MCF 10A (cell line): ENCODE data around the gene IMMP2L. TPM values are rescaled to one million over a fixed set of nuclear protein-coding genes. Genes with fewer than 3 reads are reported as not detected.

Source experiments
- BruUV-seq: library from RNA; stranded (reverse); fragments of 400-500 nt; replicated peaks from 2 replicates; lab custom pipeline; 2021; lab: Mats Ljungman, UMichigan
- CTCF ChIA-PET: fragments of 300-600 bp; sonication (Branson Sonifier 250); formaldehyde crosslinking; extraction: SDS; loops from one replicate; lab custom pipeline; 2021; ENCODE audit warnings: antibody characterized with exemption, inconsistent platforms; lab: Yijun Ruan, JAX
- POLR2A ChIA-PET: fragments of 300-600, 350-650 bp; sonication (Branson Sonifier 250); formaldehyde crosslinking; extraction: SDS; loops from one replicate; lab custom pipeline; 2020; ENCODE audit warnings: antibody characterized with exemption, inconsistent platforms; lab: Yijun Ruan, JAX
- DNase-seq: peaks from one replicate; pipeline ENCODE4 v3.0.0-alpha.2; 2018; ENCODE audit not compliant: unreplicated experiment
- H3K27ac Mint-ChIP-seq: one replicate; pipeline ENCODE4 v1.8.0; 2022; ENCODE audit warnings: mild to moderate bottlenecking, low read depth, mixed read lengths; ENCODE audit not compliant: unreplicated experiment
- H3K27me3 Mint-ChIP-seq: one replicate; pipeline ENCODE4 v1.8.0; 2022; ENCODE audit warnings: mixed read lengths; ENCODE audit not compliant: insufficient read depth, unreplicated experiment
- H3K36me3 Mint-ChIP-seq: one replicate; pipeline ENCODE4 v1.8.0; 2022; ENCODE audit warnings: mild to moderate bottlenecking, moderate library complexity, mixed read lengths; ENCODE audit not compliant: insufficient read depth, unreplicated experiment
- H3K4me1 Mint-ChIP-seq: one replicate; pipeline ENCODE4 v1.8.0; 2022; ENCODE audit warnings: mixed read lengths; ENCODE audit not compliant: insufficient read depth, unreplicated experiment
- H3K4me3 Mint-ChIP-seq: one replicate; pipeline ENCODE4 v1.8.0; 2022; ENCODE audit warnings: mild to moderate bottlenecking, moderate library complexity, mixed read lengths; ENCODE audit not compliant: unreplicated experiment
- H3K9me3 Mint-ChIP-seq: one replicate; pipeline ENCODE4 v1.8.0; 2022; ENCODE audit warnings: mixed read lengths; ENCODE audit not compliant: unreplicated experiment
- intact Hi-C: fragments of 100-400 bp; cut with micrococcal nuclease; formaldehyde crosslinking; loops from 2 replicates; pipeline ENCODE4 v1.14.1; 2022
- total RNA-seq: library from RNA; stranded (reverse); gene quantifications from 2 replicates; pipeline ENCODE4 v1.2.3, GENCODE V29; 2022
- TF ChIP-seq, protein P1 (sequence below): fragments of 200-600 bp; IDR thresholded peaks from one replicate; pipeline ENCODE4 v1.8.0; 2022; ENCODE audit warnings: antibody characterized with exemption, mild to moderate bottlenecking; ENCODE audit not compliant: unreplicated experiment

Gene IMMP2L
- total RNA-seq, 1 experiment from 2014 or later, result 23.7 TPM

DNA sequence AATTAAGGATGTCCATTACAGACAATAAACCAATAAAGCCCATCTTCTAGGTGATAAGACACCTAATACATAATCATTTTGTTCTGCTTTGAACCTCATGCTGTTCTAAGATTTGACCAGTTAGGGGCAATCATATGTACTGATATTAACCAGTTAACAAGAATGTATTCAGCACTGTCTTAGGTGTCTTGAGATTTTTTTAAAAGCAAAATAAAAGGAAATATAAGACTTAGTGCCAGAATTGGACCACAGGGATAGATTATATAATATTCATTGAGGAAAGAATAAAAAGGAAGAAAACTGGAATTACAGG, 32.0 kb downstream of the IMMP2L start:
- CTCF ChIA-PET, result no interaction called here
- POLR2A ChIA-PET, result no interaction called here
- H3K4me3 Mint-ChIP-seq, result no peak overlapping the region

GRCh38 chr7:111529507-111530355, 32.6 kb downstream of the IMMP2L start:
- no TSS peak for BruUV-seq

More for the DNA sequence above, 32.0 kb downstream of the IMMP2L start:
- Mint-ChIP-seq H3K27ac (no peak overlapping the region), H3K9me3 (no peaks in the 10 kb centered on the region), H3K4me1 (peaks cover 17% of the 10 kb centered on the region), H3K36me3 (no peaks in the 10 kb centered on the region), H3K27me3 (no peaks in the 10 kb centered on the region)
- no TSS peak for BruUV-seq
- intact Hi-C loops, result no loop called here
- no peak for DNase-seq
- TF ChIP-seq, protein P1, sequence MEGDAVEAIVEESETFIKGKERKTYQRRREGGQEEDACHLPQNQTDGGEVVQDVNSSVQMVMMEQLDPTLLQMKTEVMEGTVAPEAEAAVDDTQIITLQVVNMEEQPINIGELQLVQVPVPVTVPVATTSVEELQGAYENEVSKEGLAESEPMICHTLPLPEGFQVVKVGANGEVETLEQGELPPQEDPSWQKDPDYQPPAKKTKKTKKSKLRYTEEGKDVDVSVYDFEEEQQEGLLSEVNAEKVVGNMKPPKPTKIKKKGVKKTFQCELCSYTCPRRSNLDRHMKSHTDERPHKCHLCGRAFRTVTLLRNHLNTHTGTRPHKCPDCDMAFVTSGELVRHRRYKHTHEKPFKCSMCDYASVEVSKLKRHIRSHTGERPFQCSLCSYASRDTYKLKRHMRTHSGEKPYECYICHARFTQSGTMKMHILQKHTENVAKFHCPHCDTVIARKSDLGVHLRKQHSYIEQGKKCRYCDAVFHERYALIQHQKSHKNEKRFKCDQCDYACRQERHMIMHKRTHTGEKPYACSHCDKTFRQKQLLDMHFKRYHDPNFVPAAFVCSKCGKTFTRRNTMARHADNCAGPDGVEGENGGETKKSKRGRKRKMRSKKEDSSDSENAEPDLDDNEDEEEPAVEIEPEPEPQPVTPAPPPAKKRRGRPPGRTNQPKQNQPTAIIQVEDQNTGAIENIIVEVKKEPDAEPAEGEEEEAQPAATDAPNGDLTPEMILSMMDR, result no peak

DNA sequence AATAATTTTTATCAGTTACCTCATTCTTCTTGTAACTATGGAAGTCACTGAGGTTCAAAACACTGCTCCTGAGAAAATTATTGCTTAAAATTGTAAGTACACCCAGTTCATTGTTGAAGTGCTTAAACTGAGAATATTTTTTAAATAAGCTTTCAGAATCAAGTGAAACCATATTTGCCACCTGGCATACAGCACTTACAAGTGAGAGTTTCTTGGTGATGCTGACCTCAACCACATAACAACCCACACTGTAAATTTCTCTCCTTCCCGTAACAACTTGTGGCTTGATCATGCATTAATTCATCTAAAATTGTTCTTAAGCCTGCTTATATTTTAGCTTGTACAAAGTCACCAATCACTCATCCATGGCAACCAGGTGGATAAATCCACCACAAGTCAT, 34.0 kb downstream of the IMMP2L start:
- CTCF ChIA-PET, result interaction anchor here (0.6 kb wide), 1 partner anchor 194 kb away, joined by 3 read pairs; no protein-coding TSS in a partner anchor
- no peak overlapping the region for H3K27ac Mint-ChIP-seq
- no peak for DNase-seq
- intact Hi-C loops, result no loop called here
- H3K27me3 Mint-ChIP-seq, result no peaks in the 10 kb centered on the region
- POLR2A ChIA-PET, result interaction anchor here (0.7 kb wide), 1 partner anchor 1764 kb away, joined by 3 read pairs; no protein-coding TSS in a partner anchor
- H3K4me3 Mint-ChIP-seq, result no peak overlapping the region
- BruUV-seq, result no TSS peak
- no peaks in the 10 kb centered on the region for H3K9me3 Mint-ChIP-seq
- peaks cover 17% of the 10 kb centered on the region for H3K4me1 Mint-ChIP-seq
- TF ChIP-seq, protein P1, result no peak
- H3K36me3 Mint-ChIP-seq, result no peaks in the 10 kb centered on the region

More at GRCh38 chr7:111529507-111530355, 32.6 kb downstream of the IMMP2L start:
- no peaks in the 10 kb centered on the region for H3K36me3 Mint-ChIP-seq
- no peaks in the 10 kb centered on the region for H3K9me3 Mint-ChIP-seq
- no peak overlapping the region for H3K27ac Mint-ChIP-seq
- DNase-seq, result peak; percentile 39
- POLR2A ChIA-PET, result no interaction called here
- H3K4me1 Mint-ChIP-seq, result peaks cover 17% of the 10 kb centered on the region
- H3K27me3 Mint-ChIP-seq, result no peaks in the 10 kb centered on the region
- intact Hi-C loops, result no loop called here
- CTCF ChIA-PET, result no interaction called here
- no peak overlapping the region for H3K4me3 Mint-ChIP-seq
- TF ChIP-seq, protein P1, result no peak

GRCh38 chr7:111527545-111527944, 34.7 kb downstream of the IMMP2L start:
- no peak overlapping the region for H3K4me3 Mint-ChIP-seq
- POLR2A ChIA-PET, result interaction anchor here (0.6 kb wide), 1 partner anchor 1142 kb away, joined by 3 read pairs; no protein-coding TSS in a partner anchor
- CTCF ChIA-PET, result no interaction called here
- DNase-seq, result no peak
- BruUV-seq, result no TSS peak
- peaks cover 17% of the 10 kb centered on the region for H3K4me1 Mint-ChIP-seq
- no peaks in the 10 kb centered on the region for H3K27me3 Mint-ChIP-seq
- H3K36me3 Mint-ChIP-seq, result no peaks in the 10 kb centered on the region
- no peaks in the 10 kb centered on the region for H3K9me3 Mint-ChIP-seq
- TF ChIP-seq, protein P1, result no peak
- no peak overlapping the region for H3K27ac Mint-ChIP-seq
- intact Hi-C loops, result no loop called here
